HG03095 (cell line): ENCODE results near the gene FSHB.
A peak's percentile ranks its signal among the peaks of the same experiment; 100 is the strongest.
"Not testable (repeated sequence)": the region's sequence is repeated elsewhere in the genome, so short reads cannot be mapped to it uniquely, and the experiment has no call there.

ENCODE experiments used
- ATAC-seq: cut with Tn5 transposase; IDR thresholded peaks from one replicate; pipeline ENCODE4 v1.9.1; 2021; ENCODE audit warnings: moderate library complexity; ENCODE audit not compliant: unreplicated experiment

FSHB gene

GRCh38 chr11:30230714-30231113 is at the start of gene FSHB:
Gene FSHB, plus strand, starts transcription at chr11:30231014. Its CDS starts 889 bp downstream, at chr11:30231903.
- no peak for ATAC-seq

GRCh38 chr11:30186748-30187147 is 44.1 kb upstream of the FSHB start:
- ATAC-seq = no peak

- ATAC-seq = no peak
Observed at GRCh38 chr11:30192620-30193019, 38.2 kb upstream of the FSHB start.

GRCh38 chr11:30196400-30197206 is 34.2 kb upstream of the FSHB start:
- ATAC-seq = peak; percentile 93

GRCh38 chr11:30197869-30198268 is 32.9 kb upstream of the FSHB start:
- no peak for ATAC-seq

GRCh38 chr11:30202989-30203388 is 27.8 kb upstream of the FSHB start:
- not testable (repeated sequence) for ATAC-seq

- ATAC-seq = no peak
Observed at GRCh38 chr11:30203850-30204249, 27.0 kb upstream of the FSHB start.

- ATAC-seq = peak; percentile 81
Observed at GRCh38 chr11:30206249-30206996, 24.4 kb upstream of the FSHB start.

GRCh38 chr11:30210357-30210756 is 20.5 kb upstream of the FSHB start:
- no peak for ATAC-seq

GRCh38 chr11:30216534-30216933 is 14.3 kb upstream of the FSHB start:
- ATAC-seq = no peak

- ATAC-seq = no peak
Observed at GRCh38 chr11:30218278-30218677, 12.5 kb upstream of the FSHB start.

GRCh38 chr11:30225642-30226041 is 5.2 kb upstream of the FSHB start:
- no peak for ATAC-seq

- ATAC-seq = no peak
Observed at GRCh38 chr11:30228323-30228884, 2.4 kb upstream of the FSHB start.

GRCh38 chr11:30239025-30239424 is 8.2 kb downstream of the FSHB start:
- no peak for ATAC-seq

GRCh38 chr11:30244265-30244664 is 13.5 kb downstream of the FSHB start:
- ATAC-seq = no peak

- no peak for ATAC-seq
Observed at GRCh38 chr11:30245621-30246020, 14.8 kb downstream of the FSHB start.

GRCh38 chr11:30254307-30255298 is 23.8 kb downstream of the FSHB start:
- ATAC-seq = no peak

- ATAC-seq = no peak
Observed at GRCh38 chr11:30255637-30256036, 24.8 kb downstream of the FSHB start.

- ATAC-seq = no peak
Observed at GRCh38 chr11:30257058-30257457, 26.2 kb downstream of the FSHB start.

- no peak for ATAC-seq
Observed at GRCh38 chr11:30258679-30259078, 27.9 kb downstream of the FSHB start.

- no peak for ATAC-seq
Observed at GRCh38 chr11:30260813-30261212, 30.0 kb downstream of the FSHB start.
